Vagina (tissue), 2 donors: ENCODE data around the gene PCNT. TPM values are rescaled to one million over a fixed set of nuclear protein-coding genes. Genes with fewer than 3 reads are reported as not detected.

ENCODE experiments used
- DNase-seq, 2 donors: peaks; one replicate each; pipeline ENCODE4 v3.0.0-alpha.2; 2017; ENCODE audit errors: extremely low spot score in 2 of 2
- H3K27ac ChIP-seq: fragments of 200-600 bp; sonication (generic); one replicate; pipeline ENCODE4 v1.5.1; 2019
- H3K27me3 ChIP-seq: fragments of 200-600 bp; sonication (generic); one replicate; pipeline ENCODE4 v1.5.1; 2019
- H3K36me3 ChIP-seq, 2 donors: fragments of 200-600 bp; sonication (generic); one replicate each; pipeline ENCODE4 v1.5.1; 2017 to 2019
- H3K4me1 ChIP-seq: fragments of 200-600 bp; sonication (generic); one replicate; pipeline ENCODE4 v1.5.1; 2019
- H3K4me3 ChIP-seq, 2 donors: fragments of 200-600 bp; sonication (generic); 1 replicate in 1 of 2; 2 replicates in 1 of 2; pipeline ENCODE4 v1.5.1; 2016 to 2019
- H3K9me3 ChIP-seq: fragments of 200-600 bp; sonication (generic); one replicate; pipeline ENCODE4 v1.5.1; 2019
- POLR2A ChIP-seq, 2 donors: fragments of 450-650 bp; IDR thresholded peaks; one replicate each; pipeline ENCODE4 v1.6.1; 2017; ENCODE audit warnings: antibody characterized with exemption in 2 of 2, mild to moderate bottlenecking in 2 of 2, moderate library complexity in 2 of 2
- POLR2AphosphoS5 ChIP-seq, 2 donors: sonication (generic); formaldehyde crosslinking; IDR thresholded peaks; one replicate each; pipeline ENCODE4 v1.9.0; 2017; ENCODE audit warnings: antibody characterized with exemption in 2 of 2, mild to moderate bottlenecking in 2 of 2, low read depth in 1 of 2; ENCODE audit not compliant: insufficient read depth in 1 of 2
- intact Hi-C: fragments of 100-400 bp; cut with DNase I; formaldehyde crosslinking; loops from one replicate; pipeline ENCODE4 v1.15.1; 2023
- total RNA-seq: library from RNA; depleted of rRNA; stranded (reverse); fragments of >200 nt; gene quantifications from one replicate; pipeline ENCODE4 v1.2.3, GENCODE V29; 2016
- TF ChIP-seq, protein P1 (sequence below), 3 experiments: fragments of 450-650 bp in 2 of 3; fragments of 200-600 bp in 1 of 3; sonication (generic) in 1 of 3; IDR thresholded peaks; one replicate each; pipeline ENCODE4 v1.5.1; 2017 to 2019; ENCODE audit warnings: antibody characterized with exemption in 3 of 3, mild to moderate bottlenecking in 2 of 3, moderate library complexity in 2 of 3

PCNT gene
- total RNA-seq, 1 donor from 2014 or later = 35.8 TPM

- H3K27me3 ChIP-seq = no peaks in the 10 kb centered on the region
- H3K4me1 ChIP-seq = no peaks in the 10 kb centered on the region
- TF ChIP-seq POLR2A (IDR thresholded peaks at IDR 0.05) (no peak), POLR2AphosphoS5 (IDR thresholded peaks at IDR 0.05; ENCODE audit: insufficient read depth in 1 of 2, low read depth in 1 of 2) (no peak)
- TF ChIP-seq, protein P1, sequence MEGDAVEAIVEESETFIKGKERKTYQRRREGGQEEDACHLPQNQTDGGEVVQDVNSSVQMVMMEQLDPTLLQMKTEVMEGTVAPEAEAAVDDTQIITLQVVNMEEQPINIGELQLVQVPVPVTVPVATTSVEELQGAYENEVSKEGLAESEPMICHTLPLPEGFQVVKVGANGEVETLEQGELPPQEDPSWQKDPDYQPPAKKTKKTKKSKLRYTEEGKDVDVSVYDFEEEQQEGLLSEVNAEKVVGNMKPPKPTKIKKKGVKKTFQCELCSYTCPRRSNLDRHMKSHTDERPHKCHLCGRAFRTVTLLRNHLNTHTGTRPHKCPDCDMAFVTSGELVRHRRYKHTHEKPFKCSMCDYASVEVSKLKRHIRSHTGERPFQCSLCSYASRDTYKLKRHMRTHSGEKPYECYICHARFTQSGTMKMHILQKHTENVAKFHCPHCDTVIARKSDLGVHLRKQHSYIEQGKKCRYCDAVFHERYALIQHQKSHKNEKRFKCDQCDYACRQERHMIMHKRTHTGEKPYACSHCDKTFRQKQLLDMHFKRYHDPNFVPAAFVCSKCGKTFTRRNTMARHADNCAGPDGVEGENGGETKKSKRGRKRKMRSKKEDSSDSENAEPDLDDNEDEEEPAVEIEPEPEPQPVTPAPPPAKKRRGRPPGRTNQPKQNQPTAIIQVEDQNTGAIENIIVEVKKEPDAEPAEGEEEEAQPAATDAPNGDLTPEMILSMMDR (IDR thresholded peaks at IDR 0.05) = no peak
- H3K27ac ChIP-seq = no peak overlapping the region
- peaks cover 0 to 12% of the 10 kb centered on the region in 2 donors for H3K36me3 ChIP-seq
- H3K4me3 ChIP-seq = no peak overlapping the region
- no peak for DNase-seq
- intact Hi-C loops = no loop called here
- H3K9me3 ChIP-seq = no peaks in the 10 kb centered on the region
These were observed 167.6 kb downstream of the PCNT start for GRCh38 chr21:46491553-46491952.

DNA sequence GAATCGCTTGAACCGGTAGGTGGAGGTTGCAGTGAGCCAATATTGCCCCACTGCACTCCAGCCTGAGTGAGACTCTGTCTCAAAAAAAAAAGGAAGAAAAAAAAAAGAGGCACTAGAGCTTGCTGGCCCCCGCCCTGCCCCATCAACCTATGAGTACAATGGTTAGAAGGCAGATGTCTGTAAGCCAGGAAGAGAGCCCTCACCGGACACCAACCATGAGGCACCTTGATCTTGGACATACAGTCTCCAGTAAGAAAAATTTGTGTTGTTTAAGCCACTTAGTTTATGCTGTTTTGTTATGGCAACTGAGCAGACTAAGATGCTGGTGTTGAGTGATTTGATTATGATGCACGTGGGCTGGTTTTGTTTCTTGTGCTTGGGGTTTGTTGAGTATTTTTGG, 168.9 kb downstream of the PCNT start:
- Histone ChIP-seq H3K27me3 (no peaks in the 10 kb centered on the region), H3K4me1 (no peaks in the 10 kb centered on the region), H3K36me3 (peaks cover 0 to 24% of the 10 kb centered on the region in 2 donors), H3K27ac (no peak overlapping the region), H3K9me3 (no peaks in the 10 kb centered on the region), H3K4me3 (no peak overlapping the region)
- intact Hi-C loops = no loop called here
- TF ChIP-seq, protein P1 (IDR thresholded peaks at IDR 0.05) = no peak
- TF ChIP-seq POLR2A (IDR thresholded peaks at IDR 0.05) (no peak), POLR2AphosphoS5 (IDR thresholded peaks at IDR 0.05; ENCODE audit: insufficient read depth in 1 of 2, low read depth in 1 of 2) (no peak)
- DNase-seq = no peak

DNA sequence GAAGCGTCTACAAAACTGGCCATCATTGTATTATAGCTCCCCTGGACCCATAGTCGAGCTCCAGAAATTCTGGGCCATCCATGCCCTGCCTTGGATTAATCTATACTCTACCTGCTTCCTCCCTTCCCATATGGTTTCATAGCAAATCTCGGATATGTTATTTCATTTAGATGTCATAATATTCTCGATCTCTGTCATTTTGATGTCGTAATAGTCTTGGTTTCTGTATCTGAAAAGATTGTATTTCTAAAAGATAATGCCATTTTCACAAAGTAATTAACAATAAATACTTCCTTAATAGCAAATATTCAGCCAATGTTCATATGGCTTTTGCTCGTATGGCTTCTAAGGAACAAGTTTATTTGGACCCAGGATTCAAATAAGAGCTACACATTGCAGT, 169.9 kb downstream of the PCNT start:
- Histone ChIP-seq H3K36me3 (peaks cover 0 to 34% of the 10 kb centered on the region in 2 donors), H3K4me1 (no peaks in the 10 kb centered on the region), H3K27me3 (no peaks in the 10 kb centered on the region), H3K9me3 (no peaks in the 10 kb centered on the region), H3K27ac (no peak overlapping the region), H3K4me3 (no peak overlapping the region)
- intact Hi-C loops = no loop called here
- DNase-seq = no peak
- TF ChIP-seq, protein P1 (IDR thresholded peaks at IDR 0.05) = no peak
- TF ChIP-seq POLR2AphosphoS5 (IDR thresholded peaks at IDR 0.05; ENCODE audit: insufficient read depth in 1 of 2, low read depth in 1 of 2) (no peak), POLR2A (IDR thresholded peaks at IDR 0.05) (no peak)

Other genes starting within 250 kb of the PCNT start
- 535 TPM for gene COL6A2, start 226.0 kb upstream of the PCNT start, total RNA-seq
- gene FTCD, start 168.6 kb upstream of the PCNT start, total RNA-seq = not detected
- 5.2 TPM for gene SPATC1L, start 139.7 kb upstream of the PCNT start, total RNA-seq
- gene LSS, start 95.4 kb upstream of the PCNT start, total RNA-seq = 103 TPM
- 115 TPM for gene MCM3AP, start 38.5 kb upstream of the PCNT start, total RNA-seq
- 11.3 TPM for gene YBEY, start 37.8 kb upstream of the PCNT start, total RNA-seq
- 2.9 TPM for gene C21orf58, start 286 bp upstream of the PCNT start, total RNA-seq
- gene DIP2A, start 134.7 kb downstream of the PCNT start, total RNA-seq = 46.2 TPM